ENCODE results near the gene HOXC9. TPM values are rescaled to one million over a fixed set of nuclear protein-coding genes. Genes with fewer than 3 reads are reported as not detected.

Gene HOXC9
- total and polyA plus RNA-seq, 8 donors, result 0.08 TPM; not detected in 7

GRCh38 chr12:53970451-53970850 is 29.5 kb upstream of the HOXC9 start:
- WGBS, 5 donors, result 13 to 38% (median 19%) methylated on average over 4 of the region's 4 CpGs

GRCh38 chr12:53971129-53971528 is 28.8 kb upstream of the HOXC9 start:
- Histone ChIP-seq H3K4me1 (peaks cover 27 to 38% (median 35%) of the 10 kb centered on the region in 4 donors), H3K27me3 (peaks cover 60 to 100% (median 100%) of the 10 kb centered on the region in 3 donors), H3K4me3 (no peak overlapping the region), H3K36me3 (no peaks in the 10 kb centered on the region), H3K27ac (no peak overlapping the region), H3K9me3 (peaks cover 0 to 15% (median 0%) of the 10 kb centered on the region in 4 donors)
- intact Hi-C loops (cut with DNase I; ENCODE audit: low total_unique reads), result no loop called here
- TF ChIP-seq CTCF (IDR thresholded peaks at IDR 0.05) (no peak), POLR2A (IDR thresholded peaks at IDR 0.05) (no peak), EP300 (IDR thresholded peaks at IDR 0.05) (no peak), POLR2AphosphoS5 (IDR thresholded peaks at IDR 0.05) (no peak)
- 54 to 74% (median 64%) methylated on average over 3 of the region's 3 CpGs for WGBS, 5 donors
- DNase-seq, result no peak

More at GRCh38 chr12:53970451-53970850, 29.5 kb upstream of the HOXC9 start:
- H3K27ac ChIP-seq, result no peak overlapping the region
- peaks cover 30 to 41% (median 38%) of the 10 kb centered on the region in 4 donors for H3K4me1 ChIP-seq
- no peak for DNase-seq
- no peaks in the 10 kb centered on the region for H3K36me3 ChIP-seq
- H3K27me3 ChIP-seq, result peaks cover 66 to 100% (median 100%) of the 10 kb centered on the region in 3 donors
- TF ChIP-seq EP300 (IDR thresholded peaks at IDR 0.05) (no peak), CTCF (IDR thresholded peaks at IDR 0.05) (no peak), POLR2A (IDR thresholded peaks at IDR 0.05) (no peak), POLR2AphosphoS5 (IDR thresholded peaks at IDR 0.05) (no peak)
- intact Hi-C loops (cut with DNase I; ENCODE audit: low total_unique reads), result no loop called here
- H3K4me3 ChIP-seq, result no peak overlapping the region
- H3K9me3 ChIP-seq, result peaks cover 0 to 15% (median 0%) of the 10 kb centered on the region in 4 donors

- WGBS, 5 donors, result 38 to 48% (median 46%) methylated on average over 2 of the region's 2 CpGs
- Histone ChIP-seq H3K4me1 (peaks cover 24 to 32% (median 29%) of the 10 kb centered on the region in 4 donors), H3K36me3 (no peaks in the 10 kb centered on the region), H3K27me3 (peaks cover 59 to 100% (median 100%) of the 10 kb centered on the region in 3 donors), H3K9me3 (peaks cover 0 to 15% (median 0%) of the 10 kb centered on the region in 4 donors), H3K4me3 (no peak overlapping the region), H3K27ac (no peak overlapping the region)
- intact Hi-C loops (cut with DNase I; ENCODE audit: low total_unique reads), result no loop called here
- TF ChIP-seq EP300 (IDR thresholded peaks at IDR 0.05), result no peak
- TF ChIP-seq POLR2AphosphoS5 (IDR thresholded peaks at IDR 0.05), result no peak
- TF ChIP-seq POLR2A (IDR thresholded peaks at IDR 0.05), result no peak
- TF ChIP-seq CTCF (IDR thresholded peaks at IDR 0.05), result no peak
- no peak for DNase-seq
Measured at GRCh38 chr12:53971686-53972085, 28.3 kb upstream of the HOXC9 start.

- no peak for DNase-seq
- Histone ChIP-seq H3K27ac (no peak overlapping the region), H3K4me1 (peaks cover 23 to 30% (median 28%) of the 10 kb centered on the region in 4 donors), H3K4me3 (no peak overlapping the region), H3K9me3 (peaks cover 0 to 15% (median 0%) of the 10 kb centered on the region in 4 donors), H3K36me3 (no peaks in the 10 kb centered on the region), H3K27me3 (peaks cover 54 to 100% (median 100%) of the 10 kb centered on the region in 3 donors)
- TF ChIP-seq CTCF (IDR thresholded peaks at IDR 0.05), result no peak
- no peak for TF ChIP-seq POLR2A (IDR thresholded peaks at IDR 0.05)
- no peak for TF ChIP-seq EP300 (IDR thresholded peaks at IDR 0.05)
- TF ChIP-seq POLR2AphosphoS5 (IDR thresholded peaks at IDR 0.05), result no peak
- 22 to 26% (median 25%) methylated on average over 9 of the region's 9 CpGs for whole genome bisulfite sequencing, 5 donors
- intact Hi-C loops (cut with DNase I; ENCODE audit: low total_unique reads), result no loop called here
Measured at GRCh38 chr12:53972152-53972702, 27.7 kb upstream of the HOXC9 start.

Data from stomach (tissue), 9 donors.